NCI-H128 (cell line): Measurements from ENCODE around the gene PUM1.

Source experiments
- DNase-seq: peaks from one replicate; lab custom pipeline; 2025; ENCODE audit not compliant: unreplicated experiment; lab: John Stamatoyannopoulos, UW

PUM1 gene

GRCh38 chr1:31032266-31032665 lies 33.3 kb downstream of the PUM1 start:
- DNase-seq: no peak

GRCh38 chr1:31031330-31032143 lies 34.0 kb downstream of the PUM1 start:
- DNase-seq: no peak

GRCh38 chr1:31029026-31029425 lies 36.5 kb downstream of the PUM1 start:
- DNase-seq: no peak

GRCh38 chr1:31027693-31028526 lies 37.6 kb downstream of the PUM1 start:
- DNase-seq: no peak

GRCh38 chr1:31022259-31022658 lies 43.3 kb downstream of the PUM1 start:
- DNase-seq: no peak

- no peak for DNase-seq
These were observed 45.3 kb downstream of the PUM1 start for GRCh38 chr1:31020007-31020790.

GRCh38 chr1:31019401-31019800 lies 46.1 kb downstream of the PUM1 start:
- DNase-seq: no peak

- no peak for DNase-seq
These were observed 48.6 kb downstream of the PUM1 start for GRCh38 chr1:31016868-31017267.

GRCh38 chr1:31013187-31013864 lies 52.2 kb downstream of the PUM1 start:
- no peak for DNase-seq

GRCh38 chr1:31012210-31012924 lies 53.1 kb downstream of the PUM1 start:
- no peak for DNase-seq

- DNase-seq: no peak
These were observed 53.8 kb downstream of the PUM1 start for GRCh38 chr1:31011719-31012118.

- DNase-seq: no peak
These were observed 55.2 kb downstream of the PUM1 start for GRCh38 chr1:31010086-31010989.

GRCh38 chr1:31007462-31007991 lies 58.0 kb downstream of the PUM1 start:
- DNase-seq: no peak

GRCh38 chr1:31006747-31007146 lies 58.8 kb downstream of the PUM1 start:
- DNase-seq: no peak

- DNase-seq: no peak
These were observed 59.8 kb downstream of the PUM1 start for GRCh38 chr1:31005617-31006166.

- no peak for DNase-seq
These were observed 60.3 kb downstream of the PUM1 start for GRCh38 chr1:31005198-31005597.

- no peak for DNase-seq
These were observed 61.3 kb downstream of the PUM1 start for GRCh38 chr1:31004231-31004621.

GRCh38 chr1:31003613-31004230 lies 61.8 kb downstream of the PUM1 start:
- no peak for DNase-seq
